Measurements from ENCODE around the gene DUT.
A peak's percentile ranks its signal among the peaks of the same experiment; 100 is the strongest.

Gene DUT

GRCh38 chr15:48330855-48331795, at the start of gene DUT:
Gene DUT (plus strand): TSS chr15:48331429. CDS start chr15:48331516, 87 bp downstream.
- DNase-seq: peak; percentile 89
- H3K4me1 Mint-ChIP-seq (ENCODE audit: low read depth): peaks cover 36% of the 10 kb centered on the region
- H3K27ac Mint-ChIP-seq: peak within 1 kb of the TSS; percentile 98
- H3K9me3 Mint-ChIP-seq: no peaks in the 10 kb centered on the region
- H3K27me3 Mint-ChIP-seq: no peaks in the 10 kb centered on the region
- H3K36me3 Mint-ChIP-seq (ENCODE audit: low read depth): peaks cover 57% of the 10 kb centered on the region
- H3K4me3 Mint-ChIP-seq: peak within 1 kb of the TSS; percentile 95

DNA sequence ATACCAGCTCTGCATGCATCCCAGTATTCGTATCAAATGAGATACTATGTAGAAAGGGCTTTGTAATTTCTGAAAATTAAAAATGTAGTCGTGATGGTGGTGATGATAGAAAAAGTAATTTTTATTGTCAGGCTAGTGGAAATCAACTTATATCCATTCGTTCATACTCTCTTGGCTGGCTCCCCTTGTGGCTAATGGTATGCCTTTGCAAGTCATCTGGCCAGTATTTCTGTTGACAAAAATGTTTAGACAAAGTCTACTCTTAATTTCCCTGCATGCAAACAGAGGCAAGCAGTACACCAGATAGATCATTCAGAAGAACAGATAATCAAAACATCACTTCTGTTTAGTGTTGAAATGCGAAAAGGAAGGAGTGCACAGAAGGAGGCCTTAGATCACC, 49.6 kb upstream of the DUT start:
- no peaks in the 10 kb centered on the region for H3K36me3 Mint-ChIP-seq (ENCODE audit: low read depth)
- H3K4me3 Mint-ChIP-seq: no peak overlapping the region
- DNase-seq: no peak
- no peak overlapping the region for H3K27ac Mint-ChIP-seq
- H3K4me1 Mint-ChIP-seq (ENCODE audit: low read depth): peaks cover 7% of the 10 kb centered on the region
- H3K9me3 Mint-ChIP-seq: no peaks in the 10 kb centered on the region
- peaks cover 13% of the 10 kb centered on the region for H3K27me3 Mint-ChIP-seq

GRCh38 chr15:48282216-48282615, 49.0 kb upstream of the DUT start:
- Mint-ChIP-seq H3K27me3 (peaks cover 13% of the 10 kb centered on the region), H3K9me3 (no peaks in the 10 kb centered on the region), H3K4me1 (ENCODE audit: low read depth) (peaks cover 7% of the 10 kb centered on the region), H3K27ac (no peak overlapping the region), H3K4me3 (no peak overlapping the region), H3K36me3 (ENCODE audit: low read depth) (no peaks in the 10 kb centered on the region)
- DNase-seq: no peak

- Mint-ChIP-seq H3K36me3 (ENCODE audit: low read depth) (no peaks in the 10 kb centered on the region), H3K27ac (no peak overlapping the region), H3K4me1 (ENCODE audit: low read depth) (peaks cover 7% of the 10 kb centered on the region), H3K4me3 (no peak overlapping the region), H3K9me3 (no peaks in the 10 kb centered on the region), H3K27me3 (peaks cover 11% of the 10 kb centered on the region)
- DNase-seq: no peak
Observed at GRCh38 chr15:48283396-48284145, 47.7 kb upstream of the DUT start.

DNA sequence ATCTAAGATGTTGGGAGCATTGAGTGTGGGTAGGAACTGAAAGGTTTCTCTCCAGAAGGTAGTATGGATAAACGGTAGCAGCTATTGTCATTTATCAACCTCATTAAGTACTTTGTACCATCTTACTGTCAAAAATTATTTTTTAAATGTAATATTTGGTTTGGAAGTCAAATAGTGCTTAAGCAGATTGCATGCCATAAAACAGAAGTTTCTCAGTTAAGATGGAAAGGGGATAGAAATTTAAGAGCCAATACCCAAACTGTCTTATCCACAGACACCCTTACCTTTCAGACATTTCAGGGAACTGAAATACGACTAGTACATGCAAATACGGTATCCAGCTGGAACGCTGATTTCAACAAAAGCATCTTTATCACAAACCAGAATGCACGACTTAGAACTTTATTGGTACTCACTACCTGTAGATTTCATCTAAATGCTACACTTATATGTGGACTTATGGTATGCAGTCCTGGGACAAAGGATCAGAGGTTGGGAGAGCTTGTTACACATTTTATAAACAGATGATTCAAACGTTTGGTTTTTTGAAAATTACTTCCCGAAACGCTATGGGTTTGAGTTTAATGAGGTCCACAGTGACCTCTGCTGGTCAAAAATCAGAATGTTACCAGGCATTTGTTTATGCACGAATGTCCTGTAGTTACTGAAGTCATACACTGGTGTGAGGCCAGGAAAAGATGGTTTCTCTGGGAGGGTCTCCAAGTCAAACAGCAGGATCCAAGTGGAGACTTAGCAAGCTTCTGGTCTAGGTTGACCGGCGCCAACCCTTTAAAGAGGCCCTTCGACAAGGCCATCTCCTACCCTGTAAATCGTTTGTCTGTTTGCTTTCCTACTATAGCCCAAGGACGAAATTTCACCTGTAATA, 45.7 kb upstream of the DUT start:
- Mint-ChIP-seq H3K4me3 (no peak overlapping the region), H3K27me3 (peaks cover 10% of the 10 kb centered on the region), H3K27ac (no peak overlapping the region), H3K36me3 (ENCODE audit: low read depth) (no peaks in the 10 kb centered on the region), H3K9me3 (no peaks in the 10 kb centered on the region), H3K4me1 (ENCODE audit: low read depth) (peaks cover 7% of the 10 kb centered on the region)
- DNase-seq: peak; percentile 30

GRCh38 chr15:48289628-48290027, 41.6 kb upstream of the DUT start:
- H3K4me3 Mint-ChIP-seq: no peak overlapping the region

GRCh38 chr15:48292458-48292857, 38.8 kb upstream of the DUT start:
- no peak overlapping the region for H3K4me3 Mint-ChIP-seq
- DNase-seq: no peak
- no peaks in the 10 kb centered on the region for H3K36me3 Mint-ChIP-seq (ENCODE audit: low read depth)
- H3K9me3 Mint-ChIP-seq: no peaks in the 10 kb centered on the region
- peaks cover 7% of the 10 kb centered on the region for H3K27me3 Mint-ChIP-seq
- no peak overlapping the region for H3K27ac Mint-ChIP-seq
- peaks cover 4% of the 10 kb centered on the region for H3K4me1 Mint-ChIP-seq (ENCODE audit: low read depth)

More at GRCh38 chr15:48289628-48290027, 41.6 kb upstream of the DUT start:
- H3K27ac Mint-ChIP-seq: no peak overlapping the region
- H3K36me3 Mint-ChIP-seq (ENCODE audit: low read depth): no peaks in the 10 kb centered on the region
- H3K27me3 Mint-ChIP-seq: peaks cover 10% of the 10 kb centered on the region
- DNase-seq: no peak
- peaks cover 10% of the 10 kb centered on the region for H3K4me1 Mint-ChIP-seq (ENCODE audit: low read depth)
- H3K9me3 Mint-ChIP-seq: no peaks in the 10 kb centered on the region

DNA sequence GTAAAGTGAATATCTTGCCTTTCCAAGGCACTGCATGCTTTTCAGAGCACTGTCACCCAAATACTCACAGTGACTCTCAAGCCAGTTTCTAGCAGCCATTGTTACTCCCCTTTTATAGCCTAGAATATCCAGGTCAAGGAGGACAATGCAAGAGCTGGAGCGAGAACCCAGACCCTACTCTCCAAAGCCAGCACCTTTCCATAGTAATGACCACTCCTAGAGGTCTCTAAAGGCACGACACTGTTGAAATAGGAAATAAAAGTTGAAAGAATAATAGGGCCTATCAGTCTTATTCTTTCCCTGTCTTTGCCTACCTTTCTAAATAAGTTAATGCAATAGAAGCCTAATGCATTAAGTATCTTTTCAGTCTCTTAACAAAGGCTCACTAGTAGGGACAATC, 33.6 kb upstream of the DUT start:
- Mint-ChIP-seq H3K27ac (no peak overlapping the region), H3K36me3 (ENCODE audit: low read depth) (no peaks in the 10 kb centered on the region), H3K9me3 (no peaks in the 10 kb centered on the region), H3K27me3 (peaks cover 7% of the 10 kb centered on the region), H3K4me3 (no peak overlapping the region), H3K4me1 (ENCODE audit: low read depth) (no peaks in the 10 kb centered on the region)
- DNase-seq: no peak

DNA sequence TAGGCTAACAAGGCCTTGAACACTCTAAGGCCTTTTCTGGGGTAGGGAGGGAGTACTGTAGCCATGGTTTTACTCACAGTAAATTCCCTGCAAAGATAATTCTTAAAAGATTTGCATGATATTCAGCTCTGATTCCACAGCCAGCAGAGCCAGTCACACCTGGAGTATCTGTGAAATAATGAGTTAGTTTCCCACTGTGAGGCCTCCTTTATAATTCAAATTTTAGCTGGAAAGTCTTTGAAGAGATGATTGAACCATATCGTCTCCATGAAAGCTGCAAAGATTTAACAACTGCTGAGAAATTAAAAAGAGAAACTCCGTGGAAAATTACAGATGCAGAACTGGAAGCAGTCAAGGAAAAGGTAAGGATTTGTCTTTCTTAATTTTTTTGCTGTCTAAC, 32.3 kb upstream of the DUT start:
- H3K4me1 Mint-ChIP-seq (ENCODE audit: low read depth): no peaks in the 10 kb centered on the region
- DNase-seq: no peak
- no peaks in the 10 kb centered on the region for H3K9me3 Mint-ChIP-seq
- H3K27me3 Mint-ChIP-seq: peaks cover 7% of the 10 kb centered on the region
- H3K27ac Mint-ChIP-seq: no peak overlapping the region
- H3K4me3 Mint-ChIP-seq: no peak overlapping the region
- H3K36me3 Mint-ChIP-seq (ENCODE audit: low read depth): no peaks in the 10 kb centered on the region

DNA sequence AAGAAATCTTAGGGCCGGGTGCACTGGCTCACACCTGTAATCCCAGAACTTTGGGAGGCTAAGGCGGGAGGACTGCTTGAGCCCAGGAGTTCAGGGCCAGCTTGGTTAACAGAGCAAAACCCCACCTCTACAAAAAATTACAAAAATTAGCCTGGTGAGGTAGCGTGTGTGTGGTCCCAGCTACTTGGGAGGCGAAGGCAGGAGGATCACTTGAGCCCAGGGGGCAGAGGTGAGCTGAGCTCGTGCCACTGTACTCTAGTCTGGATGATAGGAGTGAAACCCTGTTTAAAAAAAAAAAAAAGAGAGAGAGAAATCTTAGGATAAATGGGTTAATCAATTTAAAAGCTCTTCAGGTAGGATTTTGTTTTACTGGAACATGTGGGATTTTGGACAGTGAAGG, 31.2 kb upstream of the DUT start:
- DNase-seq: no peak
- H3K27me3 Mint-ChIP-seq: peaks cover 6% of the 10 kb centered on the region
- no peaks in the 10 kb centered on the region for H3K36me3 Mint-ChIP-seq (ENCODE audit: low read depth)
- no peaks in the 10 kb centered on the region for H3K9me3 Mint-ChIP-seq
- no peak overlapping the region for H3K4me3 Mint-ChIP-seq
- H3K4me1 Mint-ChIP-seq (ENCODE audit: low read depth): no peaks in the 10 kb centered on the region
- H3K27ac Mint-ChIP-seq: no peak overlapping the region

- H3K27me3 Mint-ChIP-seq: no peaks in the 10 kb centered on the region
Observed at GRCh38 chr15:48304398-48304797, 26.8 kb upstream of the DUT start.

DNA sequence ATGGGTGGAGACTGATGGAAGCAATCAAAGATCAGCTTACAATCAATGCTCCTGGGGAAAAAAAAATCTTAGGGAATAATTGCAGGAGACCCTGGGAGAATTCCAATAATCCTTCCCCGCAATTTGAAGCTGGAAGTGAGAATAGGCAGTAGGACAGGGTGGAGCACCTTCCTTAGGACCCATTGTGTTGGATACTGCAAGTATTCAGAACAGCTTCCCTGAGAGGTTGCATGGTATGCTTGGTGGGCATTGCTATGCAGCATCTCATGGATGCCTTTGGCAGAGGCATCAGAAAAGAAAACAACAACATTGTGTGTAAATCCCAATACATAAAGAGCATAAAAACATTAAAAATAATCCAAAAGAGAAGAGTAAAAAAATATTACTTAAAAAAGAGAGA, 24.6 kb upstream of the DUT start:
- Mint-ChIP-seq H3K9me3 (no peaks in the 10 kb centered on the region), H3K36me3 (ENCODE audit: low read depth) (no peaks in the 10 kb centered on the region), H3K4me3 (no peak overlapping the region), H3K27me3 (no peaks in the 10 kb centered on the region), H3K4me1 (ENCODE audit: low read depth) (no peaks in the 10 kb centered on the region), H3K27ac (no peak overlapping the region)
- no peak for DNase-seq

More at GRCh38 chr15:48304398-48304797, 26.8 kb upstream of the DUT start:
- no peaks in the 10 kb centered on the region for H3K4me1 Mint-ChIP-seq (ENCODE audit: low read depth)
- H3K27ac Mint-ChIP-seq: no peak overlapping the region
- no peak for DNase-seq
- H3K9me3 Mint-ChIP-seq: no peaks in the 10 kb centered on the region
- H3K4me3 Mint-ChIP-seq: no peak overlapping the region
- no peaks in the 10 kb centered on the region for H3K36me3 Mint-ChIP-seq (ENCODE audit: low read depth)

DNA sequence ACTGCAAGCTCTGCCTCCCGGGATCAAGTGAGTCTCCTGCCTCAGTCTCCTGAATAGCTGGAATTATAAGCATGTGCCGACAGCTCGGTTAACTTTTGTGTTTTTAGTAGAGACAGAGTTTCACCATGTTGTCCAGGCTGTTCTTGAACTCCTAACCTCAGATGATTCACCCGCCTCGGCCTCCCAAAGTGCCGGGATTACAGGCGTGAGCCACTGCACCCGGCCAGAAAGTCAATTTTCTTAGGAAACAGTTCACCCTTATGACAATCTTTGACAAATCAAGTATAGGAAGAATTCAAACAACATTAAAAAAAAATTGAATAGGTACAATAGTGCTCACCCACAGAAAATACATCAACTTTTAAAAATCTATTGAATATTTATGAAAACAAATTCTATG, 23.6 kb upstream of the DUT start:
- no peaks in the 10 kb centered on the region for H3K36me3 Mint-ChIP-seq (ENCODE audit: low read depth)
- H3K9me3 Mint-ChIP-seq: no peaks in the 10 kb centered on the region

GRCh38 chr15:48309740-48310139, 21.5 kb upstream of the DUT start:
- no peaks in the 10 kb centered on the region for H3K9me3 Mint-ChIP-seq
- no peak for DNase-seq
- H3K4me3 Mint-ChIP-seq: no peak overlapping the region
- no peaks in the 10 kb centered on the region for H3K36me3 Mint-ChIP-seq (ENCODE audit: low read depth)
- H3K4me1 Mint-ChIP-seq (ENCODE audit: low read depth): no peaks in the 10 kb centered on the region
- H3K27ac Mint-ChIP-seq: no peak overlapping the region
- H3K27me3 Mint-ChIP-seq: no peaks in the 10 kb centered on the region

More for the DNA sequence above, 23.6 kb upstream of the DUT start:
- H3K27me3 Mint-ChIP-seq: no peaks in the 10 kb centered on the region
- no peak for DNase-seq
- no peaks in the 10 kb centered on the region for H3K4me1 Mint-ChIP-seq (ENCODE audit: low read depth)
- no peak overlapping the region for H3K4me3 Mint-ChIP-seq
- H3K27ac Mint-ChIP-seq: no peak overlapping the region
